Uterus (tissue), 2 donors: ENCODE measurements around the gene FRS3.

Source experiments
- CTCF ChIP-seq, 4 experiments: fragments of 200-600 bp in 2 of 4; fragments of 450-650 bp in 2 of 4; sonication (generic) in 2 of 4; IDR thresholded peaks; one replicate each; pipeline ENCODE4 v1.5.1; 2016 to 2019; ENCODE audit warnings: antibody characterized with exemption in 4 of 4, mild to moderate bottlenecking in 2 of 4, moderate library complexity in 1 of 4
- POLR2A ChIP-seq, 2 donors: fragments of 450-650 bp; IDR thresholded peaks; one replicate each; pipeline ENCODE4 v1.6.1; 2016; ENCODE audit warnings: antibody characterized with exemption in 2 of 2, mild to moderate bottlenecking in 1 of 2, moderate library complexity in 1 of 2

GRCh38 chr6:41826343-41827022 lies 46.8 kb upstream of the FRS3 start:
- no peak for TF ChIP-seq CTCF (IDR thresholded peaks at IDR 0.05)
- TF ChIP-seq POLR2A (IDR thresholded peaks at IDR 0.05), result no peak
